Cardiac muscle cell (in vitro differentiated cells and primary cell): ENCODE results near the gene DCHS2. TPM values are rescaled to one million over a fixed set of nuclear protein-coding genes. Genes with fewer than 3 reads are reported as not detected.

Experiments used
- DNase-seq, 2 donors: peaks; one replicate each; pipeline versions ENCODE4 v3.0.0 to v3.0.0-alpha.2; 2010 to 2017; ENCODE audit warnings: low read depth in 1 of 2, low spot score in 1 of 2
- H3K27ac ChIP-seq: fragments of 200-600 bp; sonication (generic); 2 replicates; pipeline ENCODE4 v1.5.1; 2016
- H3K27me3 ChIP-seq: fragments of 200-600 bp; sonication (generic); 2 replicates; pipeline ENCODE4 v1.6.0; 2016; ENCODE audit warnings: control low read depth
- H3K36me3 ChIP-seq: fragments of 200-600 bp; sonication (generic); 2 replicates; pipeline ENCODE4 v1.5.1; 2016; ENCODE audit warnings: control low read depth
- H3K4me1 ChIP-seq: fragments of 200-600 bp; sonication (generic); 2 replicates; pipeline ENCODE4 v1.8.1; 2017; ENCODE audit warnings: low read depth, mild to moderate bottlenecking, mixed run types
- H3K4me3 ChIP-seq: fragments of 200-600 bp; sonication (generic); 2 replicates; pipeline ENCODE4 v1.5.1; 2016; ENCODE audit warnings: mild to moderate bottlenecking
- H3K9me3 ChIP-seq: fragments of 200-600 bp; sonication (generic); 2 replicates; pipeline ENCODE4 v1.5.1; 2017; ENCODE audit warnings: low read depth, mild to moderate bottlenecking, control low read depth
- polyA plus RNA-seq: library from polyadenylated mRNA; unstranded; fragments of >200 nt; fragmentation: Nextera tagmentation; extraction: Ambion mirVana; gene quantifications from 2 replicates; pipeline ENCODE4 v1.2.1, GENCODE V29; 2016
- total RNA-seq: library from RNA; depleted of rRNA; stranded (reverse); fragments of >200 nt; gene quantifications from 2 replicates; pipeline ENCODE4 v1.2.3, GENCODE V29; 2016
- TF ChIP-seq, protein P1 (sequence below): IDR thresholded peaks from 2 replicates; pipeline ENCODE4 v1.5.1; 2012; ENCODE audit warnings: low read depth, mild to moderate bottlenecking, low read length

The DCHS2 gene
- total and polyA plus RNA-seq, 2 experiments from 2014 or later, result 0.09 TPM; not detected in 1

DNA sequence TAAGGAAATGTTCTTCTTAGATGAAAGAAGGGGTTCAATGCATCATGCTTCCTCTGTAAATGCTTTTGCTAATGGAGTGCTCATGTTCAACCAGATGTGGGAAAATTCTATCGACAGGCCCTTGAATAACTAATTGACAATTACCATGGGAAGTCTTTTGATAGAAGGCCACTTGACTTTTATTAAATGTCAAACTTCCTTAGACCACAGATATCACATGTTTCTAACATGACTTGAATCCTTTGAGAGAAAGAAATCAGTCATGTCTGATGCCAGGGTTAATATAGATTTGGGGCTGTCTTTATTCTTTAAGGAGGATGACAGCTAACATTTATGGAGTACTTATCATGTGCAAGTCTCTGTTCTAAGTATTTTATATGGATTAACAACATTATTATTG, 280.1 kb downstream of the DCHS2 start:
- H3K36me3 ChIP-seq, result no peaks in the 10 kb centered on the region
- no peak for DNase-seq
- no peaks in the 10 kb centered on the region for H3K9me3 ChIP-seq
- no peak overlapping the region for H3K27ac ChIP-seq
- no peaks in the 10 kb centered on the region for H3K27me3 ChIP-seq
- H3K4me3 ChIP-seq, result no peak overlapping the region
- TF ChIP-seq, protein P1, sequence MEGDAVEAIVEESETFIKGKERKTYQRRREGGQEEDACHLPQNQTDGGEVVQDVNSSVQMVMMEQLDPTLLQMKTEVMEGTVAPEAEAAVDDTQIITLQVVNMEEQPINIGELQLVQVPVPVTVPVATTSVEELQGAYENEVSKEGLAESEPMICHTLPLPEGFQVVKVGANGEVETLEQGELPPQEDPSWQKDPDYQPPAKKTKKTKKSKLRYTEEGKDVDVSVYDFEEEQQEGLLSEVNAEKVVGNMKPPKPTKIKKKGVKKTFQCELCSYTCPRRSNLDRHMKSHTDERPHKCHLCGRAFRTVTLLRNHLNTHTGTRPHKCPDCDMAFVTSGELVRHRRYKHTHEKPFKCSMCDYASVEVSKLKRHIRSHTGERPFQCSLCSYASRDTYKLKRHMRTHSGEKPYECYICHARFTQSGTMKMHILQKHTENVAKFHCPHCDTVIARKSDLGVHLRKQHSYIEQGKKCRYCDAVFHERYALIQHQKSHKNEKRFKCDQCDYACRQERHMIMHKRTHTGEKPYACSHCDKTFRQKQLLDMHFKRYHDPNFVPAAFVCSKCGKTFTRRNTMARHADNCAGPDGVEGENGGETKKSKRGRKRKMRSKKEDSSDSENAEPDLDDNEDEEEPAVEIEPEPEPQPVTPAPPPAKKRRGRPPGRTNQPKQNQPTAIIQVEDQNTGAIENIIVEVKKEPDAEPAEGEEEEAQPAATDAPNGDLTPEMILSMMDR, result no peak
- H3K4me1 ChIP-seq, result no peaks in the 10 kb centered on the region

GRCh38 chr4:154208424-154208823, 283.2 kb downstream of the DCHS2 start:
- Histone ChIP-seq H3K27me3 (no peaks in the 10 kb centered on the region), H3K4me3 (no peak overlapping the region), H3K9me3 (no peaks in the 10 kb centered on the region), H3K4me1 (no peaks in the 10 kb centered on the region), H3K36me3 (no peaks in the 10 kb centered on the region), H3K27ac (no peak overlapping the region)
- TF ChIP-seq, protein P1, result no peak
- DNase-seq, result no peak

DNA sequence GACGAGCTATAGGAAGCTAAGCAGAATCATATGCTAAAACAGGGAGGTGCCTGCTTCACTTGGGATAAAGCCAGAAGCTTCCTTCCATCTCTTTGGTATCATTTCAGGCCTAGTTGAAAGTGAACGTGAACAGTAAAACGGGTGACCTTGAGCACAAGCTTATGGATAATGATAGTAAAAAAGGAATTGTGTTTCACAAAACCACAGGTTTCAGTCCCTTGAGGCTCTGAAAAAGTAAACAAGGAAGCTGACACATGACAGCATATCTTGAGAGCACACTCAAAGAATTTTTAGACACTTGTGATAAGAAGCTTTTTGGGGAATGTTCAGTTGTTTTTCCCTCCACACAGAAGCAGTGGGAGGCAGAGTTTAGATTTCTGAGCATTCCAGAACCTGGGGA, 286.1 kb downstream of the DCHS2 start:
- no peak overlapping the region for H3K27ac ChIP-seq
- no peaks in the 10 kb centered on the region for H3K27me3 ChIP-seq
- H3K4me1 ChIP-seq, result no peaks in the 10 kb centered on the region
- H3K36me3 ChIP-seq, result no peaks in the 10 kb centered on the region
- TF ChIP-seq, protein P1, result no peak
- DNase-seq, result no peak
- H3K9me3 ChIP-seq, result no peaks in the 10 kb centered on the region
- H3K4me3 ChIP-seq, result no peak overlapping the region

- DNase-seq, result no peak
- no peaks in the 10 kb centered on the region for H3K36me3 ChIP-seq
- H3K27ac ChIP-seq, result no peak overlapping the region
- TF ChIP-seq, protein P1, result no peak
- H3K27me3 ChIP-seq, result no peaks in the 10 kb centered on the region
- H3K4me1 ChIP-seq, result no peaks in the 10 kb centered on the region
- no peaks in the 10 kb centered on the region for H3K9me3 ChIP-seq
- no peak overlapping the region for H3K4me3 ChIP-seq
These were observed 296.9 kb downstream of the DCHS2 start for GRCh38 chr4:154194649-154195048.

DNA sequence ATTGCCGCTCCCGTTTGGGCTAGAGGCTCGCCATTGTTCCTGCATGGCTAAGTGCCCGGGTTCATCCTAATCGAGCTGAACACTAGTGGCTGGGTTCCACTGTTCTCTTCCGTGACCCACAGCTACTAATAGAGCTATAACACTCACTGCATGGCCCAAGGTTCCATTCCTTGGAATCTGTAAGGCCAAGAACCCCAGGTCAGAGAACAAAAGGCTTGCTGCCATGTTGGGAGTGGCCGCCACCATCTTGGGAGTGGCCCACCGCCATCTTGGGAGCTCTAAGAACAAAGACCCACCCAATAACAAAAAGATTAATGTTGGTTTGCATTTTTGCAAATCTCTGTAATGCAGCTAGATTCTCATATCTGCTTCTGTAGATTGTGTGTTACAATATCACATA, 299.0 kb downstream of the DCHS2 start:
- Histone ChIP-seq H3K4me3 (no peak overlapping the region), H3K36me3 (no peaks in the 10 kb centered on the region), H3K4me1 (no peaks in the 10 kb centered on the region), H3K27ac (no peak overlapping the region), H3K9me3 (no peaks in the 10 kb centered on the region), H3K27me3 (no peaks in the 10 kb centered on the region)
- TF ChIP-seq, protein P1, result no peak
- no peak for DNase-seq

DNA sequence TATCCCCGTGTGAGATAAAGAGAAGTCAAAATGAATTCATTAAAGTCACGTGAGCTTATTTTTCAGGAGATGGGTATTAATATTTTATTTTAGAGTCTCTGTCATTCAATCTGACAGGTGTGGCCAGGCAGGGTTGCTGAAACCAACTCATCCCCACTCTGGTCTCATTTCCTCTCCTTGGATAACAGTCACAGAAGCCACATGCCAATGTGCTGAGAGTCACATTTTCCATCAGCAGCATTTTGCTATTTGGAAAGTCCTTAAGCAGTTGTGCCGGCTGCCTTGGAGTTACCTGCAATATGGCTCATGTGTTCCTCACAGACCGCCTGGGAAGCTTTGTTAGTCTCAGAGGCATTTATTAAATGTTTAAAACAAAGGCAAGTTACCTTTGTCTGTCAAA, 302.3 kb downstream of the DCHS2 start:
- H3K4me1 ChIP-seq, result no peaks in the 10 kb centered on the region
- H3K9me3 ChIP-seq, result no peaks in the 10 kb centered on the region
- H3K4me3 ChIP-seq, result no peak overlapping the region
- DNase-seq, result no peak
- no peaks in the 10 kb centered on the region for H3K36me3 ChIP-seq
- no peak overlapping the region for H3K27ac ChIP-seq
- H3K27me3 ChIP-seq, result no peaks in the 10 kb centered on the region
- TF ChIP-seq, protein P1, result no peak
